Prostate gland (tissue), 2 donors: ENCODE data around the gene LITAF. TPM values are rescaled to one million over a fixed set of nuclear protein-coding genes. Genes with fewer than 3 reads are reported as not detected.
A peak's percentile ranks its signal among the peaks of the same experiment; 100 is the strongest.

ENCODE experiments used
- DNase-seq: peaks from one replicate; pipeline ENCODE4 v3.0.0-alpha.2; 2019; ENCODE audit warnings: low spot score
- H3K27ac ChIP-seq, 2 donors: fragments of 200-600 bp; sonication (generic); 2 replicates each; pipeline ENCODE4 v1.5.1; 2017 to 2019
- H3K27me3 ChIP-seq: fragments of 200-600 bp; sonication (generic); replicated peaks from 2 replicates; pipeline ENCODE4 v1.5.1; 2019; ENCODE audit not compliant: insufficient read depth
- H3K36me3 ChIP-seq, 2 donors: fragments of 200-600 bp; sonication (generic); 1 replicate in 1 of 2; 2 replicates in 1 of 2; pipeline versions ENCODE4 v1.5.1 to v1.8.1; 2017 to 2019
- H3K4me1 ChIP-seq: fragments of 200-600 bp; sonication (generic); replicated peaks from 2 replicates; pipeline ENCODE4 v1.5.1; 2019
- H3K4me3 ChIP-seq, 2 donors: fragments of 200-600 bp; sonication (generic); 2 replicates each; pipeline ENCODE4 v1.5.1; 2017 to 2019
- H3K9me3 ChIP-seq: fragments of 200-600 bp; sonication (generic); 2 replicates; pipeline ENCODE4 v1.5.1; 2017
- CTCF ChIP-seq, 4 experiments: fragments of 200-600 bp in 2 of 4; fragments of 450-650 bp in 2 of 4; sonication (generic) in 2 of 4; IDR thresholded peaks; 1 replicate in 3 of 4; 2 replicates in 1 of 4; pipeline ENCODE4 v1.5.1; 2016 to 2019; ENCODE audit warnings: antibody characterized with exemption in 4 of 4, mild to moderate bottlenecking in 2 of 4, moderate library complexity in 2 of 4
- POLR2A ChIP-seq: fragments of 450-650 bp; IDR thresholded peaks from one replicate; pipeline ENCODE4 v1.6.1; 2016; ENCODE audit warnings: antibody characterized with exemption, mild to moderate bottlenecking
- POLR2AphosphoS5 ChIP-seq: sonication (generic); formaldehyde crosslinking; IDR thresholded peaks from one replicate; pipeline ENCODE4 v1.6.1; 2017; ENCODE audit warnings: antibody characterized with exemption
- WGBS: methylation state at CpG from one replicate; pipeline ENCODE4 v1.1.5; 2018; 5-methylcytosine and 5-hydroxymethylcytosine counted together
- intact Hi-C: fragments of 100-400 bp; cut with DNase I; formaldehyde crosslinking; loops from one replicate; pipeline ENCODE4 v1.14.2; 2022
- total RNA-seq, 2 donors: library from RNA; depleted of rRNA; stranded (reverse); fragments of >200 nt; gene quantifications; one replicate each; pipeline ENCODE4 v1.1.0, GENCODE V29; 2016

The LITAF gene
- total RNA-seq, 2 donors from 2014 or later = 92.5 to 137 TPM

GRCh38 chr16:11601911-11602310 is 15.2 kb upstream of the LITAF start:
- intact Hi-C loops = no loop called here
- DNase-seq = no peak
- H3K27ac ChIP-seq = no peak overlapping the region

GRCh38 chr16:11601425-11601824 is 14.7 kb upstream of the LITAF start:
- Histone ChIP-seq H3K4me3 (no peak overlapping the region), H3K27ac (no peak overlapping the region), H3K4me1 (no peaks in the 10 kb centered on the region), H3K27me3 (no peaks in the 10 kb centered on the region), H3K36me3 (no peaks in the 10 kb centered on the region), H3K9me3 (no peaks in the 10 kb centered on the region)
- DNase-seq = no peak
- TF ChIP-seq POLR2A (no peak), POLR2AphosphoS5 (no peak), CTCF (IDR thresholded peaks at IDR 0.05) (no peak)
- intact Hi-C loops = no loop called here
- 95% methylated on average over 8 of the region's 8 CpGs for WGBS

More at GRCh38 chr16:11601911-11602310, 15.2 kb upstream of the LITAF start:
- H3K36me3 ChIP-seq = no peaks in the 10 kb centered on the region
- WGBS = 94% methylated on average over 8 of the region's 8 CpGs
- H3K4me3 ChIP-seq = no peak overlapping the region
- no peaks in the 10 kb centered on the region for H3K9me3 ChIP-seq
- no peaks in the 10 kb centered on the region for H3K4me1 ChIP-seq
- no peaks in the 10 kb centered on the region for H3K27me3 ChIP-seq
- TF ChIP-seq CTCF (IDR thresholded peaks at IDR 0.05) = no peak
- TF ChIP-seq POLR2A = no peak
- no peak for TF ChIP-seq POLR2AphosphoS5

GRCh38 chr16:11599579-11599978 is 12.9 kb upstream of the LITAF start:
- WGBS = 98% methylated on average over 4 of the region's 4 CpGs

GRCh38 chr16:11597235-11598095 is 10.7 kb upstream of the LITAF start:
- H3K4me1 ChIP-seq = no peaks in the 10 kb centered on the region
- H3K4me3 ChIP-seq = no peak overlapping the region
- H3K27me3 ChIP-seq = no peaks in the 10 kb centered on the region
- H3K36me3 ChIP-seq = no peaks in the 10 kb centered on the region
- TF ChIP-seq POLR2AphosphoS5 = no peak
- no peak for TF ChIP-seq CTCF (IDR thresholded peaks at IDR 0.05)
- no peak for TF ChIP-seq POLR2A
- peak overlapping the region; percentile 36 to 66 for H3K27ac ChIP-seq
- intact Hi-C loops = no loop called here
- no peak for DNase-seq
- no peaks in the 10 kb centered on the region for H3K9me3 ChIP-seq
- 65% methylated on average over 14 of the region's 14 CpGs for WGBS

More at GRCh38 chr16:11599579-11599978, 12.9 kb upstream of the LITAF start:
- Histone ChIP-seq H3K4me1 (no peaks in the 10 kb centered on the region), H3K36me3 (no peaks in the 10 kb centered on the region), H3K9me3 (no peaks in the 10 kb centered on the region), H3K27ac (no peak overlapping the region), H3K27me3 (no peaks in the 10 kb centered on the region), H3K4me3 (no peak overlapping the region)
- intact Hi-C loops = no loop called here
- DNase-seq = no peak
- TF ChIP-seq CTCF (IDR thresholded peaks at IDR 0.05) = no peak
- no peak for TF ChIP-seq POLR2AphosphoS5
- no peak for TF ChIP-seq POLR2A
